ENCODE data around the gene PLPP4. TPM values are rescaled to one million over a fixed set of nuclear protein-coding genes. Genes with fewer than 3 reads are reported as not detected.

The PLPP4 gene
- total and polyA plus RNA-seq, 9 donors: 0.15 to 0.72 (median 0.31) TPM; not detected in 3

DNA sequence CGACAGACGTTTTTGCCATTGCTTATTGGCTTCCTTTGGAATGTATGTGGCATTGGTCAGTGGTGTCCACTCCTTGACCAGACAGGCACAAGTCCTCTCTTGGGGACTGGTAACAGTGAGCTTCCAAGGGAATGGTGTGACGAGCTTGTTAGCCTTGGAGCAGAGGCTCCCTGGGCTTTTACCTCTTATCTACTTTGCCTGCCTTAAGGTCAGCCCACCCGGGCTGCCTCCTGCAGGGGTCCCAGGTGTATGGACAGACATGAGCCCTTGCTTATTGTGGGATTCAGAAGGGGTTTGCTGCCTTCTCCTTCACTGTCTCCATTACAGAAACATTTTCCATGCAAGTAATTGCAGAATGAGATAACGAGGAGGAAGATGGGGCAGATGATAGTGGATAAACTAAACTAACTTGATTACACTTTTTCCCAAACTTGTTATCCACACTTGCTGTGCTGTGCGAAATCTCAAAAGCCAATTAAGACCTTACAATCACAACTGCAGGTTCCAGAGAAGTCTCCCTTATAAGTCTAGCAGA, 29.7 kb downstream of the PLPP4 start:
- no peak for TF ChIP-seq EP300 (IDR thresholded peaks at IDR 0.05)
- TF ChIP-seq, protein P1, sequence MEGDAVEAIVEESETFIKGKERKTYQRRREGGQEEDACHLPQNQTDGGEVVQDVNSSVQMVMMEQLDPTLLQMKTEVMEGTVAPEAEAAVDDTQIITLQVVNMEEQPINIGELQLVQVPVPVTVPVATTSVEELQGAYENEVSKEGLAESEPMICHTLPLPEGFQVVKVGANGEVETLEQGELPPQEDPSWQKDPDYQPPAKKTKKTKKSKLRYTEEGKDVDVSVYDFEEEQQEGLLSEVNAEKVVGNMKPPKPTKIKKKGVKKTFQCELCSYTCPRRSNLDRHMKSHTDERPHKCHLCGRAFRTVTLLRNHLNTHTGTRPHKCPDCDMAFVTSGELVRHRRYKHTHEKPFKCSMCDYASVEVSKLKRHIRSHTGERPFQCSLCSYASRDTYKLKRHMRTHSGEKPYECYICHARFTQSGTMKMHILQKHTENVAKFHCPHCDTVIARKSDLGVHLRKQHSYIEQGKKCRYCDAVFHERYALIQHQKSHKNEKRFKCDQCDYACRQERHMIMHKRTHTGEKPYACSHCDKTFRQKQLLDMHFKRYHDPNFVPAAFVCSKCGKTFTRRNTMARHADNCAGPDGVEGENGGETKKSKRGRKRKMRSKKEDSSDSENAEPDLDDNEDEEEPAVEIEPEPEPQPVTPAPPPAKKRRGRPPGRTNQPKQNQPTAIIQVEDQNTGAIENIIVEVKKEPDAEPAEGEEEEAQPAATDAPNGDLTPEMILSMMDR (IDR thresholded peaks at IDR 0.05): no peak
- no peak for TF ChIP-seq POLR2A (IDR thresholded peaks at IDR 0.05)
- no peaks in the 10 kb centered on the region for H3K27me3 ChIP-seq
- 34 to 53% (median 43%) methylated on average over 6 of the region's 6 CpGs for WGBS, 3 donors

GRCh38 chr10:120490288-120490687, 33.3 kb downstream of the PLPP4 start:
- no peak for TF ChIP-seq POLR2A (IDR thresholded peaks at IDR 0.05)
- TF ChIP-seq EP300 (IDR thresholded peaks at IDR 0.05): no peak
- TF ChIP-seq, protein P1 (IDR thresholded peaks at IDR 0.05): no peak
- H3K4me3 ChIP-seq: no peak overlapping the region
- H3K4me1 ChIP-seq (ENCODE audit: insufficient read depth): no peaks in the 10 kb centered on the region
- intact Hi-C loops (cut with DNase I): no loop called here
- no peaks in the 10 kb centered on the region for H3K9me3 ChIP-seq
- H3K36me3 ChIP-seq: no peaks in the 10 kb centered on the region
- 7 to 22% (median 14%) methylated on average over 1 of the region's 1 CpG for WGBS, 3 donors
- H3K27me3 ChIP-seq: no peaks in the 10 kb centered on the region
- DNase-seq: no peak
- H3K27ac ChIP-seq: no peak overlapping the region

More for the DNA sequence above, 29.7 kb downstream of the PLPP4 start:
- H3K4me3 ChIP-seq: no peak overlapping the region
- no peaks in the 10 kb centered on the region for H3K4me1 ChIP-seq (ENCODE audit: insufficient read depth)
- H3K9me3 ChIP-seq: no peaks in the 10 kb centered on the region
- no peak for DNase-seq
- no peaks in the 10 kb centered on the region for H3K36me3 ChIP-seq
- H3K27ac ChIP-seq: no peak overlapping the region
- intact Hi-C loops (cut with DNase I): no loop called here

DNA sequence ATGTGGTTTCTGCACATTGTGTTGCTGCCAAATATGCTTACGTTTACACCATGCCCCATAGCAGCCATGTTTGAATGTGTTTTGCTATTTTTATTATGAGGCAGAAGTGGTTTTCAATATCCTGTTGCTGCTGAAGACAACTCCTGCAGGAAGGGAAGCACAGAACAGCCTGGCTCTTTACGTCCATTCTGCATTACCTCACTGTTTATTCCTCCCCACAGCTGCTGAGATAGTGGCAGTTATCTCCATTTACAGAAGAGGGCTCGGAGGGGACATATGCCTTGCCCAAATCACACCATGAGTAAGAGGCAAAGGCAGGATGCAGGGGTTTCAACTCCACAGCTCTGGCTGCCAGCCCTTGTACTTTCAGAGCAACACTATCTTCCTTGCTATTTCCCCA, 35.3 kb downstream of the PLPP4 start:
- intact Hi-C loops (cut with DNase I): no loop called here
- WGBS, 3 donors: 10 to 38% (median 19%) methylated on average over 3 of the region's 3 CpGs

GRCh38 chr10:120493411-120494312, 36.6 kb downstream of the PLPP4 start:
- WGBS, 3 donors: 74 to 83% (median 77%) methylated on average over 11 of the region's 11 CpGs
- intact Hi-C loops (cut with DNase I): no loop called here
- H3K36me3 ChIP-seq: no peaks in the 10 kb centered on the region
- DNase-seq: no peak
- H3K4me1 ChIP-seq (ENCODE audit: insufficient read depth): no peaks in the 10 kb centered on the region
- H3K27me3 ChIP-seq: no peaks in the 10 kb centered on the region
- no peak for TF ChIP-seq POLR2A (IDR thresholded peaks at IDR 0.05)
- TF ChIP-seq, protein P1 (IDR thresholded peaks at IDR 0.05): no peak
- no peak for TF ChIP-seq EP300 (IDR thresholded peaks at IDR 0.05)
- no peak overlapping the region for H3K4me3 ChIP-seq
- no peaks in the 10 kb centered on the region for H3K9me3 ChIP-seq
- no peak overlapping the region for H3K27ac ChIP-seq

More for the DNA sequence above, 35.3 kb downstream of the PLPP4 start:
- Histone ChIP-seq H3K9me3 (no peaks in the 10 kb centered on the region), H3K36me3 (no peaks in the 10 kb centered on the region), H3K4me1 (ENCODE audit: insufficient read depth) (no peaks in the 10 kb centered on the region), H3K4me3 (no peak overlapping the region), H3K27ac (no peak overlapping the region), H3K27me3 (no peaks in the 10 kb centered on the region)
- TF ChIP-seq EP300 (IDR thresholded peaks at IDR 0.05) (no peak), POLR2A (IDR thresholded peaks at IDR 0.05) (no peak)
- TF ChIP-seq, protein P1 (IDR thresholded peaks at IDR 0.05): no peak
- DNase-seq: no peak

All from ovary (tissue), 9 donors.